Stimulated activated CD4-positive, alpha-beta T cell treated with anti-CD3 and anti-CD28 coated beads, Interleukin-2, amount 100 ng/mL, for 24 hours (primary cell): ENCODE results near the gene CLDN20.

ENCODE experiments used
- DNase-seq, 2 donors: peaks; one replicate each; pipeline ENCODE4 v3.0.0-alpha.2; 2020

CLDN20 gene

GRCh38 chr6:155314092-155314772 lies 50.4 kb downstream of the CLDN20 start, which contains the start of gene TFB1M:
TFB1M (minus strand) TSS chr6:155314484; CDS start chr6:155314428, 56 bp downstream.
- peak; percentile 97 to 98 for DNase-seq

- DNase-seq, result peak; percentile 58 to 66
These were observed 51.1 kb downstream of the CLDN20 start for GRCh38 chr6:155314773-155315515.

- DNase-seq, result no peak
These were observed 51.7 kb downstream of the CLDN20 start for GRCh38 chr6:155315516-155315871.

- DNase-seq, result no peak
These were observed 52.6 kb downstream of the CLDN20 start for GRCh38 chr6:155316419-155316818.

GRCh38 chr6:155317186-155317585 lies 53.4 kb downstream of the CLDN20 start:
- no peak for DNase-seq

- no peak for DNase-seq
These were observed 56.1 kb downstream of the CLDN20 start for GRCh38 chr6:155319902-155320301.

- DNase-seq, result no peak
These were observed 60.4 kb downstream of the CLDN20 start for GRCh38 chr6:155324172-155324571.

GRCh38 chr6:155324993-155325392 lies 61.2 kb downstream of the CLDN20 start:
- no peak for DNase-seq

GRCh38 chr6:155325700-155326516 lies 62.1 kb downstream of the CLDN20 start:
- DNase-seq, result no peak
